ENCODE measurements around the gene F7.
"Not testable (repeated sequence)": the region's sequence is repeated elsewhere in the genome, so short reads cannot be mapped to it uniquely, and the experiment has no call there.

Gene F7

GRCh38 chr13:113110852-113111315, 5.3 kb downstream of the F7 start:
- DNase-seq (ENCODE audit: extremely low spot score) = no peak
- ChIA-PET CTCF (no interaction called here), POLR2A (no interaction called here)
- TF ChIP-seq BHLHE40 (IDR thresholded peaks at IDR 0.05; ENCODE audit: borderline replicate concordance) = no peak
- no peak for TF ChIP-seq CTBP1 (IDR thresholded peaks at IDR 0.05; ENCODE audit: borderline replicate concordance)
- no peak for TF ChIP-seq ELF4 (IDR thresholded peaks at IDR 0.05)
- no peak for TF ChIP-seq ARNT (IDR thresholded peaks at IDR 0.05)
- no peak for TF ChIP-seq ZNF384 (IDR thresholded peaks at IDR 0.05)

GRCh38 chr13:113111821-113112220, 6.2 kb downstream of the F7 start:
- DNase-seq (ENCODE audit: extremely low spot score); POLR2A ChIA-PET; CTCF ChIA-PET: not testable (repeated sequence)

- CTCF ChIA-PET; DNase-seq (ENCODE audit: extremely low spot score); POLR2A ChIA-PET: not testable (repeated sequence)
Measured at GRCh38 chr13:113112475-113112874, 6.9 kb downstream of the F7 start.

DNA sequence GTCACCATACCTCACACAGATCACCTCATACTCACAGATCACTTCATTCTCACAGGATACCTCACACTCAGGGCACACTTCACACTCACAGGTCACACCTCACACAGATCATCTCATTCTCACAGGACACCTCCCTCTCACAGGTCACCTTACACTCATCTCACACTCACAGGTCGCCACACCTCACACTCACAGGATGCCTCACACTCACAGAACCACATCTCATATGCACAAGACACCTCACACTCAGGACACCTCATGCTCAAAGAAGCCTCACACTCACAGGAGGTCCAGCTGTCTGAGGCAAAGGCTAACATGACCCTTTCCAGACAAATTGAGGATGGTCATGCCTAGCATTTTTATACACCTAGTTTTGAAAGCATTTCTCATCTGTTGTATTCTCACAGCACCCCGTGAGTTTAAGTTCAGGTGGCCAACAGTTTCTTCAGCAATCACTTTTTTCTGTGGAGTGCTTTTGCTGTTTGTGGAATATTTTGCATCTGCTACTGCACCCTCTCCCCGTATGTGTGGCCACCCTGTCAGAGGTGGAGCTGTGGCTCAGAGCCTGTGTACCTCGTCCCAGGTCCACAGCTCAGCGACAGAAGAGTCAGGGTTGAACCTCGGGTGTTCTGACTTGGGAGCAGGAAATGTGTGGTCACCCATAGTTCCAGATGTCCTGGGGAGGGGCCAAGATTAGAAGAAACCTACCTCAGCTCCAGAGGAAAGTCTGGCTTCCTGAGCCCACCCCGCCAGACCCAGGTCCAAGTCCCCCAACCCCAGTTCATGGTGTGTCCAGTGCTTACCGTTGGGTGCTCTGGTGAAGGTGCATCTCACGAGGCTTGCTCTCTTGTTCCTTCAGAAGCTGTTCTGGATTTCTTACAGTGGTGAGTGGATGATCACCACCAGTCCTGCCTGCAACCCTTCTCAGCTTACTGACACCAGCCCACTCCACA, 7.6 kb downstream of the F7 start:
- ChIA-PET CTCF (interaction anchor here (0.6 to 1.1 kb wide), 2 partner anchors 10 to 36 kb away, joined by 3 to 4 read pairs; no protein-coding TSS in a partner anchor), POLR2A (no interaction called here)
- TF ChIP-seq NFRKB (IDR thresholded peaks at IDR 0.05) (no peak), ARNT (IDR thresholded peaks at IDR 0.05) (no peak), CTBP1 (IDR thresholded peaks at IDR 0.05; ENCODE audit: borderline replicate concordance) (no peak), SUZ12 (IDR thresholded peaks at IDR 0.05) (no peak), FOXK2 (IDR thresholded peaks at IDR 0.05) (no peak), L3MBTL2 (conservative IDR thresholded peaks at IDR 0.05) (no peak), ZNF384 (IDR thresholded peaks at IDR 0.05) (no peak), FOXM1 (IDR thresholded peaks at IDR 0.05; ENCODE audit: borderline replicate concordance) (no peak), FOXA1 (IDR thresholded peaks at IDR 0.05) (no peak), BHLHE40 (IDR thresholded peaks at IDR 0.05; ENCODE audit: borderline replicate concordance) (no peak), ELF4 (IDR thresholded peaks at IDR 0.05) (no peak), TARDBP (IDR thresholded peaks at IDR 0.05) (no peak), HDGF (IDR thresholded peaks at IDR 0.05; ENCODE audit: borderline replicate concordance) (no peak), SP1 (IDR thresholded peaks at IDR 0.05) (no peak), LEF1 (IDR thresholded peaks at IDR 0.05; ENCODE audit: borderline replicate concordance) (no peak)
- TF ChIP-seq, protein P1, sequence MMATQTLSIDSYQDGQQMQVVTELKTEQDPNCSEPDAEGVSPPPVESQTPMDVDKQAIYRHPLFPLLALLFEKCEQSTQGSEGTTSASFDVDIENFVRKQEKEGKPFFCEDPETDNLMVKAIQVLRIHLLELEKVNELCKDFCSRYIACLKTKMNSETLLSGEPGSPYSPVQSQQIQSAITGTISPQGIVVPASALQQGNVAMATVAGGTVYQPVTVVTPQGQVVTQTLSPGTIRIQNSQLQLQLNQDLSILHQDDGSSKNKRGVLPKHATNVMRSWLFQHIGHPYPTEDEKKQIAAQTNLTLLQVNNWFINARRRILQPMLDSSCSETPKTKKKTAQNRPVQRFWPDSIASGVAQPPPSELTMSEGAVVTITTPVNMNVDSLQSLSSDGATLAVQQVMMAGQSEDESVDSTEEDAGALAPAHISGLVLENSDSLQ (IDR thresholded peaks at IDR 0.05) = no peak
- DNase-seq (ENCODE audit: extremely low spot score) = no peak

DNA sequence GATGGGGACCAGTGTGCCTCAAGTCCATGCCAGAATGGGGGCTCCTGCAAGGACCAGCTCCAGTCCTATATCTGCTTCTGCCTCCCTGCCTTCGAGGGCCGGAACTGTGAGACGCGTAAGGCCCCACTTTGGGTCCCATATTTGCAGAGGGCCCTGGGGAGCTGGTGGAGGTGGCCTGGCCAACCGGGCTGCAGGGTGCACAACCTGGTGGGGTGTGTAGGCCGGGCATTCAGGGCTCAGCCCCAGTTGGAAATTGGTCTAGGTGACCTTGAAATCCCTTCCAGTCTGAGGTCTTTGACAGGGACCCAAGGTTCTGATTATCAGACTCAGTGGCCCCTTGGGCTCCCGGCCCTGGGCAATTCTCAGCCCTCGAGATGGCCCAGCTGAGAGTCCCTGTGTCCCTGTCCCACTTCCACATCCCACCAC, 8.3 kb downstream of the F7 start:
- TF ChIP-seq ZNF384 (IDR thresholded peaks at IDR 0.05) = no peak
- TF ChIP-seq L3MBTL2 (conservative IDR thresholded peaks at IDR 0.05) = no peak
- no peak for TF ChIP-seq BHLHE40 (IDR thresholded peaks at IDR 0.05; ENCODE audit: borderline replicate concordance)
- TF ChIP-seq FOXM1 (IDR thresholded peaks at IDR 0.05; ENCODE audit: borderline replicate concordance) = no peak
- no peak for TF ChIP-seq ARNT (IDR thresholded peaks at IDR 0.05)
- no peak for TF ChIP-seq SUZ12 (IDR thresholded peaks at IDR 0.05)
- TF ChIP-seq, protein P1 (IDR thresholded peaks at IDR 0.05) = no peak
- TF ChIP-seq FOXK2 (IDR thresholded peaks at IDR 0.05) = no peak
- TF ChIP-seq HDGF (IDR thresholded peaks at IDR 0.05; ENCODE audit: borderline replicate concordance) = no peak
- no peak for TF ChIP-seq NFRKB (IDR thresholded peaks at IDR 0.05)
- no peak for TF ChIP-seq CTBP1 (IDR thresholded peaks at IDR 0.05; ENCODE audit: borderline replicate concordance)
- TF ChIP-seq ELF4 (IDR thresholded peaks at IDR 0.05) = no peak
- no peak for TF ChIP-seq FOXA1 (IDR thresholded peaks at IDR 0.05)
- no peak for TF ChIP-seq TARDBP (IDR thresholded peaks at IDR 0.05)
- no peak for TF ChIP-seq LEF1 (IDR thresholded peaks at IDR 0.05; ENCODE audit: borderline replicate concordance)
- no peak for TF ChIP-seq SP1 (IDR thresholded peaks at IDR 0.05)
- CTCF ChIA-PET = interaction anchor here (1.1 kb wide), 1 partner anchor 10 kb away, joined by 4 read pairs; no protein-coding TSS in a partner anchor
- no peak for DNase-seq (ENCODE audit: extremely low spot score)
- POLR2A ChIA-PET = no interaction called here

DNA sequence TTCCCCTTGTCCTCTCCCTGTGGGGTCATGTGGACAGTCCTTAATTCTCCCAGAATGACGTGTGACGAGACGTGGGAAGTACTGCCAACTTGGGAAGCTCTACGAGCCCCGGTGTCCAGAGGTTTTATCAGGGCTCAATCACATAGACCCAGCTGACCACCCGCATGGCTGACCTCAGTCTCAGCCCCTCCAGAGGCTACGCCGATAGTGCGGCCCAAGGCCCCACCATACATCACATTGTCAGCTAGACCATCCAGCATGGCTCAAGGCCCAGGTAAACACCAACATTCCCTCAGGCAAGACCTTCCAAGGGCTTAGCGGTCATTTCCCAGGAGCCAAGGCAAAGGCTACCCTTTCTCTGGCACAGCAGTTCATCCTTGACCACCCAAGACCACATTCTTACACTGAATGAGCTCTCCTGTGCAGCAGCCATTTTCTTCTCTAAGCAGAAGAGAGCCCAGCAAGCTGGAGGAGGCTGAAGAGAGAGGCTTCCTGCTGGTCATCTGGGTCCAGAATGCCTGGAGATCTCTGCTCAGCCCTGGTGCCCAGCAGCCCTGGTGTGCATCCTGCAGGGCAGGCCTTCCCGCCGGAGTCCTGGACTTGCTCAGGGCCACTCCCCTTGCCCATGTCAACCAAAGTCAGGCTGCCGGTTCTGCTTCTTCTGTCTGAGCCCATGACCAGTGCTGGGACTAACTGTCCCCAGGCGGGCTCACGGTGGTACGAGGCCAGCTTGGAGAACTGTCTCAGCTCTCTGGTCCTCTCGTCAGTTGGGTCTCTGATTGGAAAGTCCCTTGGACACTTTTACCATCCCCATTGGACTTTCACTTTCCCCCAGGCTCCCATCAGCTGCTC, 9.1 kb downstream of the F7 start:
- no peak for DNase-seq (ENCODE audit: extremely low spot score)
- CTCF ChIA-PET = no interaction called here
- TF ChIP-seq ZNF384 (IDR thresholded peaks at IDR 0.05) (no peak), HDGF (IDR thresholded peaks at IDR 0.05; ENCODE audit: borderline replicate concordance) (no peak), FOXK2 (IDR thresholded peaks at IDR 0.05) (no peak), SP1 (IDR thresholded peaks at IDR 0.05) (no peak), TARDBP (IDR thresholded peaks at IDR 0.05) (no peak), FOXM1 (IDR thresholded peaks at IDR 0.05; ENCODE audit: borderline replicate concordance) (no peak), ARNT (IDR thresholded peaks at IDR 0.05) (no peak), L3MBTL2 (conservative IDR thresholded peaks at IDR 0.05) (no peak), NFRKB (IDR thresholded peaks at IDR 0.05) (no peak), SUZ12 (IDR thresholded peaks at IDR 0.05) (no peak), ELF4 (IDR thresholded peaks at IDR 0.05) (no peak), LEF1 (IDR thresholded peaks at IDR 0.05; ENCODE audit: borderline replicate concordance) (no peak), CTBP1 (IDR thresholded peaks at IDR 0.05; ENCODE audit: borderline replicate concordance) (no peak), BHLHE40 (IDR thresholded peaks at IDR 0.05; ENCODE audit: borderline replicate concordance) (no peak), FOXA1 (IDR thresholded peaks at IDR 0.05) (no peak)
- TF ChIP-seq, protein P1 (IDR thresholded peaks at IDR 0.05) = no peak
- POLR2A ChIA-PET = no interaction called here

Data from HEK293T (cell line).